GM12892 (cell line): Measurements from ENCODE around the gene CDH8.

Experiments
- POLR2A ChIP-seq: IDR thresholded peaks from 2 replicates; pipeline ENCODE4 v1.6.1; 2011; ENCODE audit warnings: low read depth, low read length, control low read depth
- POLR2AphosphoS5 ChIP-seq: IDR thresholded peaks from 2 replicates; pipeline ENCODE4 v1.6.1; 2011; ENCODE audit warnings: low read depth, low read length, control low read depth

- no peak for TF ChIP-seq POLR2A
- no peak for TF ChIP-seq POLR2AphosphoS5
Measured at GRCh38 chr16:61968242-61969076, 67.8 kb downstream of the CDH8 start.
